GM18507 (cell line): ENCODE data around the gene USP34.
"Not testable (repeated sequence)": the region's sequence is repeated elsewhere in the genome, so short reads cannot be mapped to it uniquely, and the experiment has no call there.

Source experiments
- DNase-seq: peaks from one replicate; pipeline ENCODE4 v3.0.0; 2011; ENCODE audit warnings: low read depth; ENCODE audit not compliant: insufficient read length; ENCODE audit errors: extremely low spot score
- FAIRE-seq: peaks from 2 replicates; lab custom pipeline; 2011; peaks lifted over from hg19 to GRCh38; lab: Jason Lieb, UNC

Gene USP34

DNA sequence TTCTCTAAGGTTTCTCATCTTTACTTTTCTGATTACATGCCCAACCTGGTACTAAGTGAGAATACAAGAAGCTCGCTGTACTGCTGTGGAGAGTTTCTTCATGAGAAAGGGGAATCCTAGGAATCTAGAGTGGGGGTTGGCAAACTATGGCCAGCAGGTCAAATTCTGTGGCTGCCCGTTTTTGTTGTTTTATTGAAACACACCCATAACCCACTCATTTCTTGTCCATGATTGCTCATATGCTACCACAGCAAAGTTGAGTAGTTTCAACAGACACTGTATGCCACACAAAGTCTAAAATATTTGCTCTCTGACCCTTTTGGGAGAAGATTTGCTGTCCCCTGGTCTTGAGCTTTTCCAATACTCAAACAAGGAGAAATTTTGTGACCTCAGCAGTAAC lies 250.1 kb downstream of the USP34 start:
- DNase-seq (no peak), FAIRE-seq (no peak)

- FAIRE-seq (no peak), DNase-seq (no peak)
Observed at GRCh38 chr2:61218817-61219170, 252.1 kb downstream of the USP34 start.

- FAIRE-seq (no peak), DNase-seq (no peak)
Observed at GRCh38 chr2:61218076-61218816, 252.6 kb downstream of the USP34 start.

GRCh38 chr2:61214171-61214570 lies 256.7 kb downstream of the USP34 start:
- DNase-seq (no peak), FAIRE-seq (no peak)

DNA sequence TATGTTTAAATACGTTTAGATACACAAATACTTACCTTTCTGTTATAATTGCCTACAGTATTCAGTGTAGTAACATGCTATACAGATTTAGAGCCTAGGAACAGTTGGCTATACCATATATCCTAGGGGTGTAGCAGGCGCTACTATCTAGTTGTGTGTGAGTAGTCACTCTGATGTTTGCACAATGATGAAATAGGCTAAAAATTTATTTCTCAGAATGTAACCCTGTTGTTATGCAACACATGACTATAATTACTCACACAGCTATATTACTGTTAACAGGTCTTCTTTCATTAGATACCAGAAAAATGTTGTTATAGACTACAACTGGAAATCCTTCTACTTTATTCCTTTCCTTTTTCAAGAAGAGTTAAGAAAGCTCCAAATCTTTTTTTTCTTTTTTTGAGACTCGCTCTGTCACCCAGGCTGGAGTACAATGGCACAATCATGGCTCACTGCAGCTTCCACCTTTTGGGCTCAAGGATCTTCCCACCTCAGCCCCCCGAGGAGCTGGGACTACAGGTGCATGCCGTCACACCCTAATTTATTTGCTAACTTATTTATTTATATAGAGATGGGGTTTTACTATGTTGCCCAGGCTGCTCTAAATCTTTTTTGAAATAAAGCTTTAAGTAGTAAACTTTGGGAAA lies 260.4 kb downstream of the USP34 start:
- DNase-seq: no peak
- FAIRE-seq: no peak

GRCh38 chr2:61205132-61205531 lies 265.8 kb downstream of the USP34 start:
- FAIRE-seq (no peak), DNase-seq (no peak)

GRCh38 chr2:61196671-61197070 lies 274.2 kb downstream of the USP34 start:
- FAIRE-seq (no peak), DNase-seq (no peak)

DNA sequence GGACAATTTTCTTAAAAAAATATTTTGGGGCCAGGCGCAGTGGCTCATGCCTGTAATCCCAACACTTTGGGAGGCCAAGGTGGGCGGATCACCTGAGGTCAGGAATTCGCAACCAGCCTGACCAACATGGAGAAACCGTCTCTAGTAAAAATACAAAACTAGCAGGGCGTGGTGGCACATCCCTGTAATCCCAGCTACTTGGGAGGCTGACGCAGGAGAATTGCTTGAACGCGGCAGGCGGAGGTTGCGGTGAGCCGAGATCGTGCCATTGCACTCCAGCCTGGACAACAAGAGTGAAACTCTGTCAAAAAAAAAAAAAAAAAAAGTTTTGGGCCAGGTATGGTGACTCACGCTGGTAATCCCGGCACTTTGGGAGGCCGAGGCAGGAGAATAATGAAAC lies 276.2 kb downstream of the USP34 start:
- DNase-seq, FAIRE-seq: not testable (repeated sequence)

DNA sequence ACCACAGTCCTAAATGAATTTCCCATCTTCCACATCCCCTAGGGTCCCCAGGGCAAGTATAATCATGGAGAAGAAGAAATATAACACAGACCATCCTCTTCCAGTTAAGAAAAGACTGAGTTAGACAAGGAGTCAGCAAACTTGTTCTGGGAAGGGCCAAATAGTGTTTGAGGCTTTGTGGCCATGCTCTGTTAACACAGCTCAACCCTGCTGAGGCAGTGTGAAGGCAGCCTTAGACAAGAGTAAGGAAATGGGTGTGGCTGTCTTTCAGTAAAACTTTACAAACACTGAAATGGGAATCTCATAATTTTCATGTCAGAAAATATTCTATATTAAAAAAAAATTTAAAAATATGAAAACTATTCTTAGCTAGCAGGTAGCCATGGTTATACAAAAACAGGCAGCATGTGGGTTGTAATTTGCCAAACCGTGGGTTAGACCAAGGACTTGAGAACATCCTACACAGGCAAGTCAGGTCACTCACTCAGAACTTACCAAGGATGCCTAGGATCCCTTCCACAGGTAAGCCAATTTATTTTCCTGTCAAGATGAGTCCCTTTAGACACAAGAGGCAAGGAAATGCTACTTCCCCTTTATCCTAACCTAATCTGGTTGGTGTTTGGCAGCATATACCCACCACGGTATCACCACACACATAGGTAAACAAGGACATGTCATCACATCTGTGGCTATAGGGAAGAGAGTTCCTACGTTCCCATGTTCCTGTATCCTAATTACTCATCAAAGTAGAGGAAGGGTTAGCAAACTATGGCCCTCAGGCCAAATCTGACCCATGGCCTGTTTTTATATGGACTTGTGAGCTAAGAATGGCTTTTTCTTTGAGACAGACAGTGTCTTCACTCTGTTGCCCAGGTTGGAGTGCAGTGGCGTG lies 277.0 kb downstream of the USP34 start:
- FAIRE-seq (no peak), DNase-seq (no peak)

DNA sequence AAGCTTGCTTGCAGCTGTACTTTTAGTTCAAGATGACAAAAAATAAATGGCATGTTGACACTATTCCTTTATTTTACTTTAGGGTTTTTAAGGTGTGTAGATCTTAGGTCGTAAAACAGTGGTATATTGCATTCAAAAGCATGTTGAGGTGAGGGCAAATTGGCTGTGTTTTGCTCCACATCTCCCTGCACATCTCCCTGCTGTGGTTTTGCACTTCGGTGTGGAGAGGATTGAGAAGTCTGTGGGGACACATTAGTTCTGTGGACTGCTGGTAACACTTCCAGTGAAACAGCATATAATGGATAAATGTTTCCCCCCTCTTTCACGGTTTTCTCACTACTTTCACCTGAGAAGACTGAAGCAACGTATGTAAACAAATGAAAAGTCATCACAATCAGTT lies 283.8 kb downstream of the USP34 start:
- FAIRE-seq: no peak
- no peak for DNase-seq

GRCh38 chr2:61185231-61185728 lies 285.6 kb downstream of the USP34 start:
- FAIRE-seq (no peak), DNase-seq (no peak)

DNA sequence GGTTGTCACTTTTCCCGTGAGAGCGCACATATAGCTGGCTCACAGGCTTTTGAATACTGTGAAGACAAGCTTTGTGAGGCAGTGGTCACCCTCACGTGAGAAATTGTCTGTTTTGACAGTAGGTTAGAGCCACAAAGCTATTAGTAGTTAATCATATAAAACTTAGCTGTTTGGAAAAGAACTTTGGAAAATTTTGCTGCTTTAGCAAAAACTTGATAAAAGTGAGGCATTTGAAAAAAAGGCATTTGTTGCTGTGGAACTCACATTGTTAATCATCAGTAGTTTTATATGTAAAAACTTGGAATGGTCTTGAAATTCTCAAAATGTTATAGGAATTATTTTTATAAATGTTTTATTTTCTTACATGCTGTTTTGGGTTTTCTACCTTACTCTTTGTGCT lies 286.6 kb downstream of the USP34 start:
- DNase-seq: no peak
- FAIRE-seq: no peak

DNA sequence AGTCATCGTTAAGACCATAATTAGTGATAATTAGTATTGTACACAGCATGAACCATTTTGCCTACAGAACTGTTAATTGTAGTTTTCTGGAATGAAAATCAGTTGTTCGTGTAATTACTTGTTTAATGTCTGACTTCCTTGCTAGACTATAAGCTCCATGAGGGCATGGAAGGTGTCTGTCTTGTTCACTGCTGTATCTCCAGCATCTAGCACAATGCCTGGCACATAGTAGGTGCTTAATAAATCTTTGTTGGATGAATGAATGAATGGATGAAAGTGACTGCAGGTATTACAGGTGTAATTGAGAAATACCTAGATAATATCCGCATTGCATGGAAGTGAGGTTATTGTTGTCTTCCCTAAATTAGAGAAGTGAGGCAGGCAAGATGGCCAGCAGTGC lies 287.1 kb downstream of the USP34 start:
- no peak for FAIRE-seq
- DNase-seq: no peak

DNA sequence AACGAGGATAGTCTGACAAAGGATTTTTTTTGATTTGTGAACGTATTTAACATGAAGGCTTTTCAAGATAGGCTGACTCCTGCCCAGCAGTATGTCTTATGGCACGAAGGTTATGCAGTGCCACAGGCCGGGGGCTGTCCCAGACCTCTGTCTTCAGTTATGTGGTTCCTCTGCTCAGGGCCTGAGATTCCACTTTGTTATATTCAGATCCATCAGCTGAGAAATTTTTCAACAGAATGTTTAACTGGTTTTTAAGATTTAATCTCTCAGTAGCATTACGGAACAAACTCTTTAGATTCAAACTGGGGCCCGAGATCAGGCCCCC lies 288.9 kb downstream of the USP34 start:
- FAIRE-seq: no peak
- DNase-seq: no peak

GRCh38 chr2:61181382-61182058 lies 289.4 kb downstream of the USP34 start:
- FAIRE-seq: no peak
- no peak for DNase-seq

GRCh38 chr2:61180686-61181085 lies 290.2 kb downstream of the USP34 start:
- no peak for DNase-seq
- no peak for FAIRE-seq

DNA sequence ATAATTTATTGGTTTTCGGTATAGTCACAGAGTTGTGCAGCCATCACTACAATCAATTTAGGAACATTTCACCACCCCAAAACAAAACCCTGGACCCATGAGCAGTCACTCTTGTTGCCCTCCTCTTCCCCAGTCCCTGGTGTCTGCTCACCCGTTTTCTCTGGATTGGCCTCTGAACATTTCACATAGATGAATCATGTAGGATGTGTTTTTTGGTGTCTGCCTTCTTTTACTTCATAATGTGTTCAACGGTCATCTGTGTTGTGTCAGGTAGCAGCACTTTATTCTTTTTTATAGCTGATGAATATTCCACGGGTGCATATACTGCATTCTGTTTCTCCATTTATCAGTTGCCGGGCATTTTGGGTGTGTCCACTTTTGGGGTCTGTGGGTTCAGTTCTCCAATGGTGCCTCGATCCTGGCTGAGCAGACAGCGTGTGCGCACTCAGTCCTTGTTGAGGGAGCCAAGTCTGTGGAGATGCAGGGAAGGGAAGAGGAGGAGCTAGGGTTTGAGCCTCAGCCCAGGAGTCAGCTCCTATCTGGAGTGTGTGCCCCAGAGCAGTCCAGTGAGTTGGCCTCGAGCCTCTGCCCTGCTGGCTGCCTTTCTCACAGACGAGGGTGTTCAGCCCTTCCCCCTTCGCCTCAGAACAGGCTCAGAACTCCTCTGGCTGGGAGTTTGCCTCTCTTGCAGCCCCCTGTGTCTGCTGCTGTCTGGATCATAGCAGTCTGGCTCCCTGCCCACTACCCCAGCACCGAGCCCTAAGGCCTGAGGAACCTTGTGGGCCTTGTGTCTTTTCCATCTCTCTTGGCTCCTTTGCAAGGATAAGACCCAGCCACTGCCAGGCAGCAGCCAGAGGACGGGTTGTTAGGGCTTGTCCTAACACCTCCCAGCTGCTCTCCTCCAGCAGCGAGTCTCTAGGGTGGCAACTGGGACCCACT lies 290.9 kb downstream of the USP34 start:
- DNase-seq: no peak
- FAIRE-seq: no peak

DNA sequence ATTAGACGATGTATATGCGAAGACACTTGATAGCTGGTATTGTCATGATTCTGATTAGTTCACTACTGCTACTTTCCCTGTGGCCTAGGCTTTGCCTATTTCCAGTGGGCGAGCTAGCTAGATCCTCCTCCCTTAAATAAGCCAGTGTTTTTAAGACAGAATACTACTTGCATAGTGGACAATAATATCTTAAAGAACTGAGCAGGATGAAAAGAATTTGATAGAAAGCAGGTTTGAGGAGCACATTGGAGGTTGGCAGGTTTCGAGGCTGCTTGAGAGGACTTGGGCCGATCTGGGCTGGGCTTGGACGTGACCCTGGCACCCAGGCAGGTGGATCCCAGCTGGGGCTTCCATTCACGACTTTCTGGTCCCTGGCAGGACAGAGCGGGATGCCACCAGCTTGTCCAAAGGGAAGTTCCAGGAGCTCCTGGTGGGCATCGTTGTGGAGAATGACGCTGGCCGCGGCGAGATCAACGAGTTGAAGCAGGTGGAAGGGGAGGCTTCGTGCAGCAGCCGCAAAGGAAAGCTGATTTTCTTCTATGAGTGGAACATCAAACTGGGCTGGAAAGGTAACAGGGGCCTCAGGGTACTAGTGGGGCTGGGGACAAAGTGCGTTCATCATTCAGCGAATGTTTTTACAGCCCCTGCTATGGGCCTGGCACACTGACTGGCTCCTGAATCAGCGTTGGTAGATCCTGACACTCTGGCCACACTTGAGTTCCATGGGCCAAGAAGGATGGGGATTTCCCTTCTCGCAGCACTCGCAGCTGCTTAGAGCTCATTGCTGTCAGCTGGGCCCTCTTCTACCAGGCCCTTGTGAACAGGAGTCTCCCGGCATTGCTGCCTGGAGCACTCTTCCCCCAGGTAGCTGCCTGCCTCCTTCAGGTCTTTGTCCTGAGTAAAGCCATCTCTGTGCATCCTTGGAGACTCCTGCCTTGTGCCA lies 292.0 kb downstream of the USP34 start:
- FAIRE-seq: peak; percentile 42
- no peak for DNase-seq
